SU-DHL-6 (cell line): ENCODE results near the gene TMOD2.

Source experiments
- H2AFZ ChIP-seq: fragments of 200-600 bp; sonication (generic); 2 replicates; pipeline ENCODE4 v1.6.1; 2014; ENCODE audit warnings: low read depth, mild to moderate bottlenecking, moderate library complexity, mixed read lengths, antibody characterized with exemption, low read length; ENCODE audit not compliant: severe bottlenecking
- H3F3A ChIP-seq: fragments of 200-600 bp; shearing (Covaris generic); 2 replicates; pipeline ENCODE4 v1.6.0; 2016; ENCODE audit warnings: antibody characterized with exemption, mild to moderate bottlenecking; ENCODE audit not compliant: insufficient read depth
- H3K27ac ChIP-seq: fragments of 200-600 bp; sonication (generic); 2 replicates; pipeline ENCODE4 v1.5.1; 2016; ENCODE audit warnings: low read depth, mild to moderate bottlenecking, low read length, moderate library complexity, mixed read lengths
- H3K27me3 ChIP-seq: fragments of 200-600 bp; sonication (generic), shearing (Covaris generic); 2 replicates; pipeline ENCODE4 v1.6.0; 2014; ENCODE audit warnings: mild to moderate bottlenecking, low read length
- H3K36me3 ChIP-seq: fragments of 200-600 bp; sonication (generic); 2 replicates; pipeline ENCODE4 v1.6.1; 2014; ENCODE audit warnings: mild to moderate bottlenecking, low read length, mixed read lengths
- H3K4me2 ChIP-seq: fragments of 300-600, 200-600 bp; shearing (Covaris generic), sonication (generic); 2 replicates; pipeline ENCODE4 v1.6.0; 2014; ENCODE audit warnings: low read length, low read depth, mild to moderate bottlenecking; ENCODE audit not compliant: poor library complexity, severe bottlenecking
- H3K4me3 ChIP-seq: fragments of 200-600 bp; sonication (generic); 2 replicates; pipeline ENCODE4 v1.5.1; 2014; ENCODE audit warnings: antibody characterized with exemption, low read length, mild to moderate bottlenecking, mixed read lengths; ENCODE audit not compliant: insufficient read depth, poor library complexity, severe bottlenecking
- H3K79me2 ChIP-seq: fragments of 200-600 bp; sonication (generic); 2 replicates; pipeline ENCODE4 v1.6.1; 2014; ENCODE audit warnings: mild to moderate bottlenecking, low read length, moderate library complexity; ENCODE audit not compliant: insufficient read depth
- H3K9ac ChIP-seq: fragments of 200-600 bp; sonication (generic); 2 replicates; pipeline ENCODE4 v1.7.0; 2014; ENCODE audit warnings: mild to moderate bottlenecking, low read length
- H3K9me2 ChIP-seq: fragments of 200-600 bp; sonication (generic); replicated peaks from 2 replicates; pipeline ENCODE4 v1.6.1; 2014; ENCODE audit warnings: low read length; ENCODE audit not compliant: insufficient read depth
- H3K9me3 ChIP-seq: fragments of 200-600 bp; sonication (generic); 2 replicates; pipeline ENCODE4 v1.6.1; 2014; ENCODE audit warnings: low read length, mixed read lengths; ENCODE audit not compliant: insufficient read depth
- H4K20me1 ChIP-seq: fragments of 200-600 bp; sonication (generic); 2 replicates; pipeline ENCODE4 v1.6.1; 2014; ENCODE audit warnings: low read depth, mild to moderate bottlenecking, antibody characterized with exemption, low read length, moderate library complexity, mixed read lengths
- EZH2phosphoT487 ChIP-seq: fragments of 200-600 bp; sonication (generic), shearing (Covaris generic); conservative IDR thresholded peaks from 2 replicates; pipeline ENCODE4 v1.6.1; 2018; ENCODE audit warnings: mild to moderate bottlenecking, antibody characterized with exemption, low read length, moderate library complexity, mixed read lengths
- TF ChIP-seq, protein P1 (sequence below): fragments of 200-600 bp; sonication (generic); IDR thresholded peaks from one replicate; pipeline ENCODE4 v1.5.1; 2017; ENCODE audit warnings: antibody characterized with exemption, mild to moderate bottlenecking, low read length, moderate library complexity; ENCODE audit not compliant: insufficient read depth, poor library complexity, severe bottlenecking

Gene TMOD2

DNA sequence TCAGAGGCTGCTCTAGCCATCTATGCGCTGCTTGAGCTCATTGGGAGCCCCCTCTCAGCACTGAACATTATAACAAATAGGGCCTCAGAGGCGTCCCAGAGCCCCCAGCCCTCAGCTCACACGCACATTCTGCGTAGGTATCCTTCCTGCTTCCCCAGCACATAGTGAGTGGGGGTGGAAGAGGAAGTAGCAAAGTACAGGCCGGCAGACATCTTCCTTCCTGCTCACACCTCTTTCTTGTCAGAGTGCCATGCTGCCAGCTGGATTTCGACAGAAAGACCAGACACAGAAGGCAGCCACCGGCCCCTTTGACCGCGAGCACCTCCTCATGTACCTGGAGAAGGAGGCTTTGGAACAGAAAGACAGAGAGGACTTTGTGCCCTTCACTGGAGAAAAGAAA lies 16.6 kb downstream of the TMOD2 start:
- Histone ChIP-seq H3K9me2 (no peaks in the 10 kb centered on the region), H3K4me3 (no peak overlapping the region), H4K20me1 (no peaks in the 10 kb centered on the region), H3K27ac (no peak overlapping the region), H3K27me3 (no peaks in the 10 kb centered on the region), H3K36me3 (no peaks in the 10 kb centered on the region), H3K4me2 (no peak overlapping the region), H3K9me3 (no peaks in the 10 kb centered on the region), H2AFZ (peak overlapping the region; percentile 86), H3K79me2 (no peaks in the 10 kb centered on the region), H3F3A (no peaks in the 10 kb centered on the region), H3K9ac (no peak overlapping the region)
- TF ChIP-seq, protein P1, sequence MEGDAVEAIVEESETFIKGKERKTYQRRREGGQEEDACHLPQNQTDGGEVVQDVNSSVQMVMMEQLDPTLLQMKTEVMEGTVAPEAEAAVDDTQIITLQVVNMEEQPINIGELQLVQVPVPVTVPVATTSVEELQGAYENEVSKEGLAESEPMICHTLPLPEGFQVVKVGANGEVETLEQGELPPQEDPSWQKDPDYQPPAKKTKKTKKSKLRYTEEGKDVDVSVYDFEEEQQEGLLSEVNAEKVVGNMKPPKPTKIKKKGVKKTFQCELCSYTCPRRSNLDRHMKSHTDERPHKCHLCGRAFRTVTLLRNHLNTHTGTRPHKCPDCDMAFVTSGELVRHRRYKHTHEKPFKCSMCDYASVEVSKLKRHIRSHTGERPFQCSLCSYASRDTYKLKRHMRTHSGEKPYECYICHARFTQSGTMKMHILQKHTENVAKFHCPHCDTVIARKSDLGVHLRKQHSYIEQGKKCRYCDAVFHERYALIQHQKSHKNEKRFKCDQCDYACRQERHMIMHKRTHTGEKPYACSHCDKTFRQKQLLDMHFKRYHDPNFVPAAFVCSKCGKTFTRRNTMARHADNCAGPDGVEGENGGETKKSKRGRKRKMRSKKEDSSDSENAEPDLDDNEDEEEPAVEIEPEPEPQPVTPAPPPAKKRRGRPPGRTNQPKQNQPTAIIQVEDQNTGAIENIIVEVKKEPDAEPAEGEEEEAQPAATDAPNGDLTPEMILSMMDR = no peak
- no peak for TF ChIP-seq EZH2phosphoT487

DNA sequence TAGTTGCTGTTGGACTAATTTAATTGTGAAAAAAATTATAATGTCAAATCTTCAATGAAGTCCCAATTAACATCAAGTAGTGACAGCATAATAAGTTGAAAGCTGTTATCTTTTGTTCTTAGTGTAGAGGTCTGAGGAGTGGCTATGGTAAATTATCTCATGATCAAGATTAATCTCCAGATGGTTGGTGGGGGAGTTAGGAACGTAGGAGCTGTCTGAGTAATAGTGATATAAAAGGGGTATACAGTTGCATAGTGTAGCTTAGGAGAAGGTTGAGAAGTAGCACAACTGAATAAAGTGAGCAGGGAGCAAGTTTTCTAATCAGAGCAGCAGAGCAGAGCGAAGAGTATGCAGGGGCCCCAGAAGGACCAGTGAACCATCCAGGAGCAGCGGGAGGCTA lies 19.5 kb downstream of the TMOD2 start:
- H3K9me3 ChIP-seq = no peaks in the 10 kb centered on the region
- TF ChIP-seq, protein P1 = no peak
- TF ChIP-seq EZH2phosphoT487 = no peak
- no peaks in the 10 kb centered on the region for H3K36me3 ChIP-seq
- H3K4me3 ChIP-seq = no peak overlapping the region
- no peaks in the 10 kb centered on the region for H3F3A ChIP-seq
- H3K27ac ChIP-seq = no peak overlapping the region
- no peak overlapping the region for H3K9ac ChIP-seq
- H3K79me2 ChIP-seq = no peaks in the 10 kb centered on the region
- no peaks in the 10 kb centered on the region for H4K20me1 ChIP-seq
- H2AFZ ChIP-seq = no peak overlapping the region
- H3K9me2 ChIP-seq = no peaks in the 10 kb centered on the region
- H3K4me2 ChIP-seq = no peak overlapping the region
- H3K27me3 ChIP-seq = no peaks in the 10 kb centered on the region

DNA sequence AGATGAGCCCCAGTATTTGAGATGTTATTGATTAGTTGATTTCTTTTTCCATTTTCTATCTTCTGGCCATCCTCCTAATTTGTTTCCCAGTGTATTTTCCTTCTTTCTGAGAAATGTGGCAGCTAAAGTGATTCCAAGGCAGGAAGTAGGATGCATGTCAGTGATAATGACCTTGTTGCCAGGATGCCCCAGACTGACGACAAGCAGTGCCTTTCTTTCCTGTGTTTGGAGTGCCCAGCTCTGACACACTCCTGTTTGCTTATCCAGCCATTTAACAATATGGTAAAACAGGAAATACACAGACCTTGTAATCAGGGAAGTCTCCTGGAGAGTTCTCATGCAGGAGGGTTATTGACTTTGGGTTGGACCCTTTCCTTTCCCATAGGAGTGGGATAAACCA lies 20.4 kb downstream of the TMOD2 start:
- no peaks in the 10 kb centered on the region for H3K36me3 ChIP-seq
- TF ChIP-seq, protein P1 = no peak
- TF ChIP-seq EZH2phosphoT487 = no peak

DNA sequence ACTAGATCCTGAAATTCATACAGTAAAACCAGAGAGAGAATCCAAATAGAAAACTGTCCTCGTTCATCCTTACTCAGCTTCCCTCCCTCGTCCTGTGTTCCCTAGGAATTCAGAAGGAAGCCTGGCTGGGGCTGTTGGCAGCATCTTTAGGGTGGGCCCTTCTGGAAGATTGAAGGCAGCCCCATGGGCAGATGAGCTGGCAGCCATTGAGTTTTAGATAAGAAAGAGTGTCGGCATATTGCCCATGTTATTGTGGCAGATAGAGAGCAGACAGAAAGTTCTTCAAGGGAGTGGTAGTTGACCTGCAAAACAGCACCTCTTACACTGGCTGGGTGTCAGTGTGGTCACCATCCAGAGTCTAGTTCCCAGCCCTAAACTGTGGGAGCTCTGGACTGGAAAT lies 23.5 kb downstream of the TMOD2 start:
- no peaks in the 10 kb centered on the region for H3K79me2 ChIP-seq
- H3K27me3 ChIP-seq = no peaks in the 10 kb centered on the region
- no peaks in the 10 kb centered on the region for H3K9me3 ChIP-seq
- no peak overlapping the region for H3K9ac ChIP-seq
- no peaks in the 10 kb centered on the region for H4K20me1 ChIP-seq
- no peaks in the 10 kb centered on the region for H3F3A ChIP-seq
- no peak overlapping the region for H3K27ac ChIP-seq
- H2AFZ ChIP-seq = no peak overlapping the region
- no peak for TF ChIP-seq EZH2phosphoT487
- H3K9me2 ChIP-seq = no peaks in the 10 kb centered on the region
- H3K36me3 ChIP-seq = no peaks in the 10 kb centered on the region
- H3K4me3 ChIP-seq = no peak overlapping the region
- no peak overlapping the region for H3K4me2 ChIP-seq

More for the DNA sequence above, 20.4 kb downstream of the TMOD2 start:
- Histone ChIP-seq H4K20me1 (no peaks in the 10 kb centered on the region), H3K9me2 (no peaks in the 10 kb centered on the region), H3K9me3 (no peaks in the 10 kb centered on the region), H3K4me2 (no peak overlapping the region), H2AFZ (no peak overlapping the region), H3K27ac (no peak overlapping the region), H3K9ac (no peak overlapping the region), H3K4me3 (no peak overlapping the region), H3K79me2 (no peaks in the 10 kb centered on the region), H3F3A (no peaks in the 10 kb centered on the region), H3K27me3 (no peaks in the 10 kb centered on the region)
